Activated T-cell treated with anti-CD3 and anti-CD28 coated beads, Interleukin-2, amount 50 U/mL, for 72 hours (primary cell): ENCODE results near the gene NXF1. TPM values are rescaled to one million over a fixed set of nuclear protein-coding genes. Genes with fewer than 3 reads are reported as not detected.
"Not testable (repeated sequence)": the region's sequence is repeated elsewhere in the genome, so short reads cannot be mapped to it uniquely, and the experiment has no call there.

ENCODE experiments used
- ATAC-seq, 2 donors: fragments of 150-1000 bp; cut with Tn5 transposase; replicated peaks in 1 of 2; 2 replicates each; pipeline ENCODE4 v1.10.0; 2021; ENCODE audit warnings: moderate library complexity in 2 of 2, mild to moderate bottlenecking in 1 of 2
- DNase-seq, 2 donors: peaks; one replicate each; pipeline ENCODE4 v3.0.0; 2021 to 2022; ENCODE audit warnings: mixed read lengths in 1 of 2
- H3K27ac Mint-ChIP-seq: one replicate; pipeline ENCODE4 v1.8.0; 2022; ENCODE audit warnings: mild to moderate bottlenecking, moderate library complexity, mixed read lengths
- H3K27me3 Mint-ChIP-seq: one replicate; pipeline ENCODE4 v1.8.0; 2022; ENCODE audit warnings: low read depth, mixed read lengths
- H3K36me3 Mint-ChIP-seq, 2 donors: one replicate each; pipeline ENCODE4 v1.8.0; 2022; ENCODE audit warnings: mixed read lengths in 2 of 2, mild to moderate bottlenecking in 1 of 2; ENCODE audit not compliant: insufficient read depth in 2 of 2
- H3K4me1 Mint-ChIP-seq: one replicate; pipeline ENCODE4 v1.8.0; 2022; ENCODE audit warnings: low read depth, mixed read lengths
- H3K4me3 Mint-ChIP-seq, 2 donors: one replicate each; pipeline ENCODE4 v1.8.0; 2022; ENCODE audit warnings: mild to moderate bottlenecking in 2 of 2, mixed read lengths in 2 of 2, moderate library complexity in 2 of 2
- H3K9me3 Mint-ChIP-seq, 2 donors: one replicate each; pipeline ENCODE4 v1.8.0; 2022; ENCODE audit warnings: mixed read lengths in 2 of 2
- total RNA-seq, 2 donors: library from RNA; stranded (reverse); gene quantifications; one replicate each; pipeline ENCODE4 v1.2.3, GENCODE V29; 2022

The NXF1 gene
- 100 to 1,000 TPM; 117 to 131 TPM for total RNA-seq

DNA sequence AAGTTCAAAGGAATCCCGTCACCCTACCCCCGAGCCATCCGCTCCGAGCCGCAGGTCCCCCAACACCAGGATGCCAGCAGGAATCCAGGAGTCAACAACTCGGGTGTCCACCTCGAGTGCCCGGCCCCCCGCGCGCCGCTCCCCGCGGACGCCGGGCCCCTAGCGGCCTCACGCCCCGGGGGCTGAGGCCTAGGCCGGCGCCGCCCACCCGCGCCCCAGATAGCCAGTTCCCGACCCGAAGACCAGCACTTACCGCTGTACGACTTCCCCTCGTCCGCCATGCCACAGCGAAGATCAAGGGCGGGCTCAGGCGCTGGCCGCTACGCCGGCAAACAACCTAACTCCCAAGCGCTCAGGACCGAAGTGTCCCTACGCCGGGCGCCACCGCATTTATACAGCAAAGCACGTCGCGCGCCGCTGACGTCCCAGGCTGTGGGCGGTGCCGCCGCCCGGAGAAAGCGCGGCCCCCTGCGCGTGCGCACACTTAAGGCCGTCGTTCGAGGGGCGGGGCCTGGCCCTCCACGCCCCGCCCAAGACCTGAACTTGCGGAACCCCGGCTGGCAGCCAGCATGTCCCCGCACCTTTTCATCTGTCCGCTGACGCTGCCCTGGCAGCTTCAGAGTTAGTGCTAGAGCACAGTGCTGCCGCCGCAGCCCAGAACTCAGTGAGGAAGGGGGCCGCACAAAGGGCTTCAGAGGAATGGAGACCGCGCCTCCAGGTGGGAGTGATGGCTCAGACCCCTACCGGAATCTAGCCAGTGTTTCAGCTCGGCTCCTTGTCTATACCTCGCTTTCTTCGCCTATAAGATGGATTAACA, at the start of gene NXF1:
TSS of gene NXF1 (minus strand) at position 365 of the 817 bp plus-strand sequence. CDS start at position 281, 84 bp downstream.
- ATAC-seq (peak; percentile 78 to 80), DNase-seq (peak; percentile 96 to 99)
- no peaks in the 10 kb centered on the region for H3K27me3 Mint-ChIP-seq
- H3K27ac Mint-ChIP-seq = peak within 1 kb of the TSS; percentile 99
- H3K9me3 Mint-ChIP-seq = no peaks in the 10 kb centered on the region
- peaks cover 28 to 36% of the 10 kb centered on the region in 2 donors for H3K36me3 Mint-ChIP-seq
- H3K4me3 Mint-ChIP-seq = peak within 1 kb of the TSS; percentile 91 to 95
- H3K4me1 Mint-ChIP-seq = peaks cover 44% of the 10 kb centered on the region

GRCh38 chr11:62854013-62854824, 49.0 kb upstream of the NXF1 start:
- Mint-ChIP-seq H3K27me3 (no peaks in the 10 kb centered on the region), H3K36me3 (peaks cover 38 to 45% of the 10 kb centered on the region in 2 donors), H3K4me3 (peak overlapping the region; percentile 96 to 98), H3K9me3 (no peaks in the 10 kb centered on the region), H3K27ac (peak overlapping the region; percentile 98), H3K4me1 (peaks cover 62% of the 10 kb centered on the region)
- DNase-seq (no peak), ATAC-seq (no peak)

GRCh38 chr11:62853279-62853965, 48.2 kb upstream of the NXF1 start:
- Mint-ChIP-seq H3K9me3 (no peaks in the 10 kb centered on the region), H3K27ac (peak overlapping the region; percentile 98), H3K4me3 (peak overlapping the region; percentile 96 to 98), H3K36me3 (peaks cover 38 to 45% of the 10 kb centered on the region in 2 donors), H3K27me3 (no peaks in the 10 kb centered on the region), H3K4me1 (peaks cover 59% of the 10 kb centered on the region)
- ATAC-seq (peak; percentile 44 to 52), DNase-seq (peak; percentile 58)

DNA sequence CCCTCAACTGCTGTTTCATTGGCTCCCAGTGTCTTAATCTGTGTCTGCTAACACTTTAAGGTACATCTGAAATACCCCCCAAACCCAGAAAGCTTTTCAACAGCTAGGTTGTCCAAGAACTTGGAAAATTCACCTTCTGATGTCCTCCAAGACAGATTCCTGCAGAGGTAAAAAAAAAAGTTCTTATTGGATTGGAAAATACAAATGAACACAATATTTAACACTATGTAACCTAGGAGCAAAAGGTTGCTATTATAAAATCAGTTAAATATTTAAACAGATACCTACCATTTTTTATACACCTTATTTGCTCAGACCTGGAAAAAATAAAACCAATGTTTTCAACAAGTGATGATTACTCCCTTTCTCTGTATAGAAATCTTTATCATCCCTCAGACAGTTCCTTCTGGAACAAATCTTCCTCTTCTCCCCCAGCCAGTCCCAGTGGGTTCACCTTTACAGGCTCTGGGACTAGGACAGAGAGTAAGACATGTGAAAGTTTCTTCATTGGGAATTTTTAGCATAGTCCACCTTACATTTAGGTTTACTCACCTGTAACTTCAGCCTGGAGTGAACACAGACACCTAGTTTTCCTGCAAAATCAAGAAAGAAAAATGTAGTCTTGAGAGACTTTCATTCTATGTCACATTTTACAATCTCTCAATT, 47.4 kb upstream of the NXF1 start:
- no peaks in the 10 kb centered on the region for H3K9me3 Mint-ChIP-seq
- H3K27me3 Mint-ChIP-seq = no peaks in the 10 kb centered on the region
- ATAC-seq (no peak), DNase-seq (no peak)
- H3K36me3 Mint-ChIP-seq = peaks cover 38 to 41% of the 10 kb centered on the region in 2 donors
- peak overlapping the region; percentile 96 to 98 for H3K4me3 Mint-ChIP-seq
- peaks cover 51% of the 10 kb centered on the region for H3K4me1 Mint-ChIP-seq
- H3K27ac Mint-ChIP-seq = peak overlapping the region; percentile 98

- DNase-seq (no peak), ATAC-seq (no peak)
- Mint-ChIP-seq H3K9me3 (no peaks in the 10 kb centered on the region), H3K4me3 (peak overlapping the region; percentile 96 to 98), H3K4me1 (peaks cover 44% of the 10 kb centered on the region), H3K27me3 (no peaks in the 10 kb centered on the region), H3K27ac (peak overlapping the region; percentile 98), H3K36me3 (peaks cover 38 to 40% of the 10 kb centered on the region in 2 donors)
Observed at GRCh38 chr11:62851807-62852522, 46.7 kb upstream of the NXF1 start.

DNA sequence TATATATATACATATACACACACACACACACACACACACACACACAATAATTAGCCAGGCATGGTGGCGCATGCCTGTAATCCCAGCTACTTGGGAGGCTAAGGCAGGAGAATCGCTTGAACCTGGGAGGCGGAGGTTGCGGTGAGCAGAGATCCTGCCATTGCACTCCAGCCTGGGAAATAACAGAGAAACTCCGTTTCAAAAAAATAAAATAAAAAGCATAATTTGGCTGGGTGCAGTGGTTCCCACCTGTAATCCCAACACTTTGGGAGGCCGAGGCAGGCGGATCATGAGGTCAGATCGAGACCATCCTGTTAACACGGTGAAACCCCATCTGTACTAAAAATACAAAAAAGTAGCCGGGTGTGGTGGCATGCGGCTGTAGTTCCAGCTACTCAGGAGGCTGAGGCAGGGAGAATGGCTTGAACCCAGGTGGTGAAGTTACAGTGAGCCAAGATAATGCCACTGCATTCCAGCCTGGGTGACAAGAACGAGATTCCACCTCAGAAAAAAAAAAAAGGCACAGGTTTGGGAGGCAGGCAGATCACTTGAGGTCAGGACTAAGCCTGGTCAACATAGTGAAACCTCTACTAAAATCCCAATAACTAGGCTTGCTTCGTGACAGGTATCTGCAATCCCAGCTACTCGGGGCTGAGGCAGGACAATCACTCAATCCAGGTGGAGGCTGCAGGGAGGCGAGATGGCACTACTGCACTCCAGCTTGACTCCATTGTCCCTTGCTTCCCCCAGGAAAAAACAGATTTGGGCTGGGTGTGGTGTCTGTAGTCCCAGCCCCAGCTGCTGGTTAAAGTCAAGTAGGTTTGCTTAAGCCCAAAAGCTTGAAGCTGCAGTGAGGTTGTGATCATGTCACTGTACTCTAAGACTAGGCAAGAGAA, 45.9 kb upstream of the NXF1 start:
- H3K4me3 Mint-ChIP-seq = peak overlapping the region; percentile 96 to 98
- peaks cover 40% of the 10 kb centered on the region for H3K4me1 Mint-ChIP-seq
- H3K36me3 Mint-ChIP-seq = peaks cover 38 to 40% of the 10 kb centered on the region in 2 donors
- H3K27ac Mint-ChIP-seq = peak overlapping the region; percentile 98
- H3K9me3 Mint-ChIP-seq = no peaks in the 10 kb centered on the region
- ATAC-seq (peak in 1 of 2 donors; percentile 1), DNase-seq (peak in 1 of 2 donors; percentile 25)
- no peaks in the 10 kb centered on the region for H3K27me3 Mint-ChIP-seq

- ATAC-seq (no peak), DNase-seq (no peak)
- peaks cover 11 to 12% of the 10 kb centered on the region in 2 donors for H3K36me3 Mint-ChIP-seq
- H3K27me3 Mint-ChIP-seq = no peaks in the 10 kb centered on the region
- H3K27ac Mint-ChIP-seq = no peak overlapping the region
- H3K9me3 Mint-ChIP-seq = no peaks in the 10 kb centered on the region
- H3K4me3 Mint-ChIP-seq = no peak overlapping the region
- H3K4me1 Mint-ChIP-seq = peaks cover 33% of the 10 kb centered on the region
Observed at GRCh38 chr11:62847767-62848314, 42.6 kb upstream of the NXF1 start.

- Mint-ChIP-seq H3K4me1 (peaks cover 18% of the 10 kb centered on the region), H3K27me3 (no peaks in the 10 kb centered on the region), H3K4me3 (no peak overlapping the region), H3K36me3 (no peaks in the 10 kb centered on the region), H3K27ac (no peak overlapping the region), H3K9me3 (no peaks in the 10 kb centered on the region)
- ATAC-seq = no peak
- no peak for DNase-seq
Observed at GRCh38 chr11:62846177-62846576, 40.9 kb upstream of the NXF1 start.

- peaks cover 26% of the 10 kb centered on the region for H3K4me1 Mint-ChIP-seq
- no peaks in the 10 kb centered on the region for H3K9me3 Mint-ChIP-seq
- no peak overlapping the region for H3K4me3 Mint-ChIP-seq
- DNase-seq (no peak), ATAC-seq (no peak)
- no peak overlapping the region for H3K27ac Mint-ChIP-seq
- peaks cover 4% of the 10 kb centered on the region in 2 donors for H3K36me3 Mint-ChIP-seq
- no peaks in the 10 kb centered on the region for H3K27me3 Mint-ChIP-seq
Observed at GRCh38 chr11:62844154-62844553, 38.9 kb upstream of the NXF1 start.

GRCh38 chr11:62843466-62843865, 38.2 kb upstream of the NXF1 start:
- H3K4me3 Mint-ChIP-seq = peak overlapping the region in 1 of 2 donors; percentile 27
- DNase-seq (no peak), ATAC-seq (no peak)
- no peaks in the 10 kb centered on the region for H3K27me3 Mint-ChIP-seq
- H3K4me1 Mint-ChIP-seq = peaks cover 29% of the 10 kb centered on the region
- H3K36me3 Mint-ChIP-seq = peaks cover 4% of the 10 kb centered on the region in 2 donors
- H3K9me3 Mint-ChIP-seq = no peaks in the 10 kb centered on the region
- no peak overlapping the region for H3K27ac Mint-ChIP-seq

- not testable (repeated sequence) for H3K27ac Mint-ChIP-seq, H3K27me3 Mint-ChIP-seq, H3K9me3 Mint-ChIP-seq, ATAC-seq, H3K36me3 Mint-ChIP-seq, H3K4me3 Mint-ChIP-seq, DNase-seq
- H3K4me1 Mint-ChIP-seq = peaks cover 30% of the 10 kb centered on the region
Observed at GRCh38 chr11:62842891-62843290, 37.7 kb upstream of the NXF1 start.
